MCF 10A (cell line): ENCODE results near the gene DNASE2. TPM values are rescaled to one million over a fixed set of nuclear protein-coding genes. Genes with fewer than 3 reads are reported as not detected.
"Not testable (repeated sequence)": the region's sequence is repeated elsewhere in the genome, so short reads cannot be mapped to it uniquely, and the experiment has no call there.

ENCODE experiments used
- BruUV-seq: library from RNA; stranded (reverse); fragments of 400-500 nt; replicated peaks from 2 replicates; lab custom pipeline; 2021; lab: Mats Ljungman, UMichigan
- CTCF ChIA-PET: fragments of 300-600 bp; sonication (Branson Sonifier 250); formaldehyde crosslinking; extraction: SDS; loops from one replicate; lab custom pipeline; 2021; ENCODE audit warnings: antibody characterized with exemption, inconsistent platforms; lab: Yijun Ruan, JAX
- POLR2A ChIA-PET: fragments of 300-600, 350-650 bp; sonication (Branson Sonifier 250); formaldehyde crosslinking; extraction: SDS; loops from one replicate; lab custom pipeline; 2020; ENCODE audit warnings: antibody characterized with exemption, inconsistent platforms; lab: Yijun Ruan, JAX
- DNase-seq: peaks from one replicate; pipeline ENCODE4 v3.0.0-alpha.2; 2018; ENCODE audit not compliant: unreplicated experiment
- H3K27ac Mint-ChIP-seq: one replicate; pipeline ENCODE4 v1.8.0; 2022; ENCODE audit warnings: mild to moderate bottlenecking, low read depth, mixed read lengths; ENCODE audit not compliant: unreplicated experiment
- H3K27me3 Mint-ChIP-seq: one replicate; pipeline ENCODE4 v1.8.0; 2022; ENCODE audit warnings: mixed read lengths; ENCODE audit not compliant: insufficient read depth, unreplicated experiment
- H3K36me3 Mint-ChIP-seq: one replicate; pipeline ENCODE4 v1.8.0; 2022; ENCODE audit warnings: mild to moderate bottlenecking, moderate library complexity, mixed read lengths; ENCODE audit not compliant: insufficient read depth, unreplicated experiment
- H3K4me1 Mint-ChIP-seq: one replicate; pipeline ENCODE4 v1.8.0; 2022; ENCODE audit warnings: mixed read lengths; ENCODE audit not compliant: insufficient read depth, unreplicated experiment
- H3K4me3 Mint-ChIP-seq: one replicate; pipeline ENCODE4 v1.8.0; 2022; ENCODE audit warnings: mild to moderate bottlenecking, moderate library complexity, mixed read lengths; ENCODE audit not compliant: unreplicated experiment
- H3K9me3 Mint-ChIP-seq: one replicate; pipeline ENCODE4 v1.8.0; 2022; ENCODE audit warnings: mixed read lengths; ENCODE audit not compliant: unreplicated experiment
- intact Hi-C: fragments of 100-400 bp; cut with micrococcal nuclease; formaldehyde crosslinking; loops from 2 replicates; pipeline ENCODE4 v1.14.1; 2022
- total RNA-seq: library from RNA; stranded (reverse); gene quantifications from 2 replicates; pipeline ENCODE4 v1.2.3, GENCODE V29; 2022
- TF ChIP-seq, protein P1 (sequence below): fragments of 200-600 bp; IDR thresholded peaks from one replicate; pipeline ENCODE4 v1.8.0; 2022; ENCODE audit warnings: antibody characterized with exemption, mild to moderate bottlenecking; ENCODE audit not compliant: unreplicated experiment

The DNASE2 gene
- total RNA-seq, 1 experiment from 2014 or later = 26.7 TPM

DNA sequence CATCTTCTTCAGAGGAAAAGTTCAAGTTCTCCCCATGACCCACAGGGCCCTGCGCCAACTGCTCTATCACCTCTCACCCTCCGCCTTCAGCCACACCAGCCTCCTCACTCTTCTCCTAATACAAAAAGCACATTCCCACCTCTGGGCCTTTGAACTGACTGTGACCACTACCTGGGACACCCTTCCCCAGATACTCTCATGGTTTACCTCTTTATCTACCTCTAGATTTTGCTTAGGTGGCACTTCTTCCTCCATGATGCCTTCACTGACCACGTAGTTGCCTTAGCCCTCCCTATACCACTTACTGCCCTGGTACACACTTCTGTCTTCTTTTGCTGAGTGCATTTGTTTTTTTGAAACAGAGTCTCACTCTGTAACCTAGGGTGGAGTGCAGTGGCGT, 41.7 kb upstream of the DNASE2 start:
- CTCF ChIA-PET = interaction anchor here (1.0 kb wide), 1 partner anchor 9 kb away, joined by 4 read pairs; no protein-coding TSS in a partner anchor
- H3K9me3 Mint-ChIP-seq = no peaks in the 10 kb centered on the region
- TF ChIP-seq, protein P1, sequence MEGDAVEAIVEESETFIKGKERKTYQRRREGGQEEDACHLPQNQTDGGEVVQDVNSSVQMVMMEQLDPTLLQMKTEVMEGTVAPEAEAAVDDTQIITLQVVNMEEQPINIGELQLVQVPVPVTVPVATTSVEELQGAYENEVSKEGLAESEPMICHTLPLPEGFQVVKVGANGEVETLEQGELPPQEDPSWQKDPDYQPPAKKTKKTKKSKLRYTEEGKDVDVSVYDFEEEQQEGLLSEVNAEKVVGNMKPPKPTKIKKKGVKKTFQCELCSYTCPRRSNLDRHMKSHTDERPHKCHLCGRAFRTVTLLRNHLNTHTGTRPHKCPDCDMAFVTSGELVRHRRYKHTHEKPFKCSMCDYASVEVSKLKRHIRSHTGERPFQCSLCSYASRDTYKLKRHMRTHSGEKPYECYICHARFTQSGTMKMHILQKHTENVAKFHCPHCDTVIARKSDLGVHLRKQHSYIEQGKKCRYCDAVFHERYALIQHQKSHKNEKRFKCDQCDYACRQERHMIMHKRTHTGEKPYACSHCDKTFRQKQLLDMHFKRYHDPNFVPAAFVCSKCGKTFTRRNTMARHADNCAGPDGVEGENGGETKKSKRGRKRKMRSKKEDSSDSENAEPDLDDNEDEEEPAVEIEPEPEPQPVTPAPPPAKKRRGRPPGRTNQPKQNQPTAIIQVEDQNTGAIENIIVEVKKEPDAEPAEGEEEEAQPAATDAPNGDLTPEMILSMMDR = no peak
- intact Hi-C loops = no loop called here
- POLR2A ChIA-PET = no interaction called here
- DNase-seq = no peak
- no peak overlapping the region for H3K27ac Mint-ChIP-seq
- H3K4me1 Mint-ChIP-seq = peaks cover 6% of the 10 kb centered on the region
- H3K36me3 Mint-ChIP-seq = peaks cover 93% of the 10 kb centered on the region
- no peak overlapping the region for H3K4me3 Mint-ChIP-seq
- no TSS peak for BruUV-seq
- no peaks in the 10 kb centered on the region for H3K27me3 Mint-ChIP-seq

GRCh38 chr19:12921047-12921446, 39.8 kb upstream of the DNASE2 start:
- H3K9me3 Mint-ChIP-seq = no peaks in the 10 kb centered on the region
- no peak overlapping the region for H3K4me3 Mint-ChIP-seq
- CTCF ChIA-PET = no interaction called here
- no TSS peak for BruUV-seq
- H3K36me3 Mint-ChIP-seq = peaks cover 74% of the 10 kb centered on the region
- H3K4me1 Mint-ChIP-seq = peaks cover 6% of the 10 kb centered on the region
- H3K27me3 Mint-ChIP-seq = no peaks in the 10 kb centered on the region
- DNase-seq = no peak
- intact Hi-C loops = no loop called here
- no peak overlapping the region for H3K27ac Mint-ChIP-seq
- TF ChIP-seq, protein P1 = no peak
- POLR2A ChIA-PET = interaction anchor here (0.7 to 3.3 kb wide), 2 partner anchors 12 to 21 kb away, joined by 3 to 18 read pairs; partner anchors contain the start of gene FARSA

GRCh38 chr19:12918253-12918652, 37.0 kb upstream of the DNASE2 start:
- DNase-seq = no peak
- CTCF ChIA-PET = interaction anchor here (0.7 kb wide), 2 partner anchors 21 to 109 kb away, joined by 3 to 4 read pairs; no protein-coding TSS in a partner anchor
- Mint-ChIP-seq H3K27ac (no peak overlapping the region), H3K36me3 (peaks cover 46% of the 10 kb centered on the region), H3K4me1 (peaks cover 6% of the 10 kb centered on the region), H3K9me3 (no peaks in the 10 kb centered on the region), H3K27me3 (no peaks in the 10 kb centered on the region), H3K4me3 (no peak overlapping the region)
- intact Hi-C loops = no loop called here
- no TSS peak for BruUV-seq
- POLR2A ChIA-PET = interaction anchor here (0.7 kb wide), 1 partner anchor 35 kb away, joined by 5 read pairs; no protein-coding TSS in a partner anchor
- TF ChIP-seq, protein P1 = no peak

DNA sequence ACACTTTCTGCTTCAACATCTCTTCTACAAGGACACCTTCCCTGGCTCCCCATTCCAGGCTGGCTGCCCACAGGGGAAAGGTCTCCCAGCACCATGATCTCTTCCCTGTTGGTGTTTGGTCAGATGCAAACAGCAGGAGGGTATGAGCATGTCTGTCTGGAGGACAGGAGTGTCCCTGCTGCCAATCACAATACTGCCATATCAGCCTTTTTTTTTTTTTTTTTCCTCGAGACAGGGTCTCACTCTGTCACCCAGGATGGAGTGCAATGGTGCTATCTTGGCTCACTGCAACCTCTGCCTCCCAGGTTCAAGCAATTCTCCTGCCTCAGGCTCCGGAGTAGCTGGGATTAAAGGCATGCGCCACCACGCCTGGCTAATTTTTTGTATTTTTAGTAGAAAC, 34.6 kb upstream of the DNASE2 start:
- DNase-seq, H3K4me1 Mint-ChIP-seq, H3K27ac Mint-ChIP-seq, H3K4me3 Mint-ChIP-seq, H3K27me3 Mint-ChIP-seq, intact Hi-C loops, BruUV-seq, H3K9me3 Mint-ChIP-seq: not testable (repeated sequence)
- POLR2A ChIA-PET = interaction anchor here (0.6 to 1.4 kb wide), 2 partner anchors 17 to 36 kb away, joined by 3 read pairs; no protein-coding TSS in a partner anchor
- CTCF ChIA-PET = interaction anchor here (0.7 to 0.8 kb wide), 3 partner anchors 18 to 792 kb away, joined by 3 to 5 read pairs (median 4); no protein-coding TSS in a partner anchor
- H3K36me3 Mint-ChIP-seq = peaks cover 25% of the 10 kb centered on the region
